ENCODE measurements around the gene GSDME. TPM values are rescaled to one million over a fixed set of nuclear protein-coding genes. Genes with fewer than 3 reads are reported as not detected.
"Not testable (repeated sequence)": the region's sequence is repeated elsewhere in the genome, so short reads cannot be mapped to it uniquely, and the experiment has no call there.

GSDME gene
- polyA plus RNA-seq, 1 of the 3 experiments (the other 2 are of a cell fraction): 109 TPM

DNA sequence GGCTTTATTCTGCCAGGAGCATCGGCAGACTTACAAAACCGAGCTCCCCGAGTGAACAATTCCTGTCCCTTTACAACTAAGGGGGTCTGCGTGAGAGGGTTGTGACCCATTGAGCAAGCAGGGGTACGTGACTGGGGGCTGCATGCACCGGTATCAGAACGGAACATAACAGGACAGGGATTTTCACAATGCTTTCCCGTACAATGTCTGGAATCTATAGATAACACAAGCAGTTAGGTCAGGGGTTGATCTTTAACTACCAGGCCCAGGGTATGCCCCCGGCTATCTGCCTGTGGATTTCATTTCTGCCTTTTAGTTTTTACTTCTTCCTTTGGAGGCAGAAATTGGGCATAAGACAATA, 38.1 kb upstream of the GSDME start:
- H3K36me3 ChIP-seq (replicated peaks in 1 of 2; ENCODE audit: control insufficient read depth in 1 of 2, insufficient read depth in 2 of 2, low read length in 1 of 2): peaks cover 30 to 34% of the 10 kb centered on the region in 2 experiments
- TF ChIP-seq RCOR1 (IDR thresholded peaks at IDR 0.05; ENCODE audit: low read length) (no peak), NFIC (IDR thresholded peaks at IDR 0.05; ENCODE audit: borderline replicate concordance) (no peak), GABPA (IDR thresholded peaks at IDR 0.05; ENCODE audit: low read depth) (no peak), MXI1 (IDR thresholded peaks at IDR 0.05; ENCODE audit: low read depth, low read length) (no peak), MEF2A (IDR thresholded peaks at IDR 0.05; ENCODE audit: borderline replicate concordance, low read depth) (no peak), RFX5 (IDR thresholded peaks at IDR 0.05; ENCODE audit: low read length) (no peak), TCF12 (IDR thresholded peaks at IDR 0.05) (no peak), FOXM1 (IDR thresholded peaks at IDR 0.05; ENCODE audit: low read depth) (no peak), FOXJ3 (CRISPR knock-in tag; IDR thresholded peaks at IDR 0.05) (no peak), NRF1 (IDR thresholded peaks at IDR 0.05; ENCODE audit: low read depth, low read length) (no peak), JUND (IDR thresholded peaks at IDR 0.05) (no peak)
- TF ChIP-seq, protein P1, sequence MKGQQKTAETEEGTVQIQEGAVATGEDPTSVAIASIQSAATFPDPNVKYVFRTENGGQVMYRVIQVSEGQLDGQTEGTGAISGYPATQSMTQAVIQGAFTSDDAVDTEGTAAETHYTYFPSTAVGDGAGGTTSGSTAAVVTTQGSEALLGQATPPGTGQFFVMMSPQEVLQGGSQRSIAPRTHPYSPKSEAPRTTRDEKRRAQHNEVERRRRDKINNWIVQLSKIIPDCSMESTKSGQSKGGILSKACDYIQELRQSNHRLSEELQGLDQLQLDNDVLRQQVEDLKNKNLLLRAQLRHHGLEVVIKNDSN (IDR thresholded peaks at IDR 0.05; ENCODE audit: borderline replicate concordance, low read depth): no peak
- no peak for DNase-seq
- H2AFZ ChIP-seq (ENCODE audit: low read depth): no peak overlapping the region
- H4K20me1 ChIP-seq (ENCODE audit: insufficient read depth): no peaks in the 10 kb centered on the region
- WGBS (ENCODE audit: low lambda C conversion rate): 97% methylated on average over 9 of the region's 9 CpGs
- no peak overlapping the region for H3K9ac ChIP-seq
- H3K27ac ChIP-seq (ENCODE audit: low read depth in 2 of 2, low read length in 1 of 2): no peak overlapping the region
- POLR2A ChIA-PET: no interaction called here
- H3K4me1 ChIP-seq (ENCODE audit: control insufficient read depth in 1 of 2, insufficient read depth in 2 of 2, low read depth in 1 of 2, low read length in 1 of 2): no peaks in the 10 kb centered on the region
- H3K4me3 ChIP-seq (ENCODE audit: low read depth in 2 of 2, low read length in 1 of 2): no peak overlapping the region
- H3K27me3 ChIP-seq (ENCODE audit: insufficient read depth): no peaks in the 10 kb centered on the region
- H3K9me3 ChIP-seq: no peaks in the 10 kb centered on the region
- H3K4me2 ChIP-seq: no peak overlapping the region
- no peaks in the 10 kb centered on the region for H3K79me2 ChIP-seq (ENCODE audit: insufficient read depth)
- CTCF ChIA-PET: interaction anchor here (1.0 to 2.4 kb wide), 2 partner anchors 298 to 347 kb away, joined by 4 to 11 read pairs; no protein-coding TSS in a partner anchor
- H3F3A ChIP-seq (replicated peaks; ENCODE audit: insufficient read depth): peaks cover 11% of the 10 kb centered on the region
- no peaks in the 10 kb centered on the region for H3K9me2 ChIP-seq

DNA sequence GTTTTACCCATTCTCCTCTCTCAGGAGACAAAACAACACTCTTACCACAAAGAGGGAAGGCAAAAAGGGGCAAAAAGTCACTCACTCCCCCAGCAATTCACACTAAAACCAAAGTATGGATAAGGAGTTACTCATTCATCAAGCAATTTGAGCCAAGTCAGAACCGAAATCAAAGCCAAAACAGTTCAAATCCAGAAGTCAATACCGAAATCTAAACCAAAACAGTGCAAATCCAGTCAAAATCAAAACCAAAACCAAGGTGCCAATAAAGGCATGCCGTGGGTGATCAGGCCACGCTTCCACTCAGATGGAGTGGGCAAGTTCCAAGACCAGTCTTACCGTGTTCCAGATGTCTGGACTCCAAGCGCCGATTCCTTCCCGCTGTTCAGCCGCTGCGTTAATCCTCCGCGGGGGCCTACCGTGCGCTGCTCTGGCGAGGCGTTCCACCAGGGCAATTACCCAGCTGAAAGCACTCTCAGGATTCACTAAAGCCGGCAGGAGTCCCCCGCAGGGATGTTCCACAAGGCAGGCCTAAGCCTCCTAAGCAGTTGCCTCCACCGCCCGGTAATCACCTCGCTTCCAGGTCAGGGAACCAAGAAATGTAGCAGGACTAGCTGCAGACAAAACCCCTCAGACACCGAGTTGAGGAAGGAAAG, 37.6 kb upstream of the GSDME start:
- H3K27ac ChIP-seq (ENCODE audit: low read depth in 2 of 2, low read length in 1 of 2); H3K4me1 ChIP-seq (ENCODE audit: control insufficient read depth in 1 of 2, insufficient read depth in 2 of 2, low read depth in 1 of 2, low read length in 1 of 2); DNase-seq; H3K27me3 ChIP-seq (ENCODE audit: insufficient read depth); H3K9ac ChIP-seq; H3K9me2 ChIP-seq; H3K4me2 ChIP-seq; H3K79me2 ChIP-seq (ENCODE audit: insufficient read depth); H3K9me3 ChIP-seq; H3K4me3 ChIP-seq (ENCODE audit: low read depth in 2 of 2, low read length in 1 of 2); H2AFZ ChIP-seq (ENCODE audit: low read depth); H4K20me1 ChIP-seq (ENCODE audit: insufficient read depth); POLR2A ChIA-PET: not testable (repeated sequence)
- whole genome bisulfite sequencing (ENCODE audit: low lambda C conversion rate): 96% methylated on average over 22 of the region's 22 CpGs
- Histone ChIP-seq H3K36me3 (replicated peaks in 1 of 2; ENCODE audit: control insufficient read depth in 1 of 2, insufficient read depth in 2 of 2, low read length in 1 of 2) (peaks cover 25 to 34% of the 10 kb centered on the region in 2 experiments), H3F3A (replicated peaks; ENCODE audit: insufficient read depth) (peaks cover 11% of the 10 kb centered on the region)
- CTCF ChIA-PET: interaction anchor here (1.6 to 2.4 kb wide), 2 partner anchors 17 to 299 kb away, joined by 6 to 11 read pairs; no protein-coding TSS in a partner anchor
